Cortex of kidney (tissue), 1 donor: ENCODE data around the gene ERFL.
"Not testable (repeated sequence)": the region's sequence is repeated elsewhere in the genome, so short reads cannot be mapped to it uniquely, and the experiment has no call there.

Source experiments
- DNase-seq: peaks from one replicate; lab custom pipeline; 2025; lab: John Stamatoyannopoulos, UW

Gene ERFL

GRCh38 chr19:41941410-41942202 lies 13.4 kb upstream of the ERFL start:
- DNase-seq, result no peak

DNA sequence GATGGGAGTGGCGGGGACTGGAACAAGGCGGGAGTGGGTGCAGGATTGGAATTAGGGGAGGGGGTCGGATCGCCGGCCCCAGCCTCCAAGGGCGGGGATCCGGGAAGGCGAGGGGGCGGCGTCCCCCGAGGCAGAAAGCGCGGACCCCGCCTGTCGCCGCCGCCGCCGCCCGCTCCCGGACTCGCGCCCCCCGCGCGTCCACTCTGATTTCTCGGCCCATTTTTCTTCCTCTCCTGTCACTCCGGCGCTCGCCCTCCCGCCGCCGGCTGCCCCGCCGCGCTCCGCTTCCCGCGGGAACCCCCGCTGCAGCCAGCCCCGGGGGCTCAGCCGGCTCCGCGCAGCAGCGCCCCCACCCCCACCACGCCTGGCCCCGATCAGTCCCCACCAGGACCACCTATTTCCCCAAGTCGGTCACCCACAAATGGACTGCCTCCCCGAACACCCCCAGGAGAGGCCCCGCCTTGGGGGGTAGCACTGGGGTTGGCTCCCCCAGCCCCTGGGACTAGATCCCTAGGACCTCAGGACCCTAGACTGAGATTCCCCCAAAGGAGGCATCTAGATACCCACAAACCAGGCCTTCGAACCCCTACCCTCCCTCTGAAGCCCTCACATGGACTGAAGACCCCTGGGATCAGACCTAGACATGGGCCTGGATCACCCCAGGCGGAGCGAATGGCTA lies 12.6 kb upstream of the ERFL start:
- no peak for DNase-seq

- DNase-seq, result no peak
Measured at GRCh38 chr19:41939861-41940730, 11.8 kb upstream of the ERFL start.

- not testable (repeated sequence) for DNase-seq
Measured at GRCh38 chr19:41939209-41939608, 11.0 kb upstream of the ERFL start.

DNA sequence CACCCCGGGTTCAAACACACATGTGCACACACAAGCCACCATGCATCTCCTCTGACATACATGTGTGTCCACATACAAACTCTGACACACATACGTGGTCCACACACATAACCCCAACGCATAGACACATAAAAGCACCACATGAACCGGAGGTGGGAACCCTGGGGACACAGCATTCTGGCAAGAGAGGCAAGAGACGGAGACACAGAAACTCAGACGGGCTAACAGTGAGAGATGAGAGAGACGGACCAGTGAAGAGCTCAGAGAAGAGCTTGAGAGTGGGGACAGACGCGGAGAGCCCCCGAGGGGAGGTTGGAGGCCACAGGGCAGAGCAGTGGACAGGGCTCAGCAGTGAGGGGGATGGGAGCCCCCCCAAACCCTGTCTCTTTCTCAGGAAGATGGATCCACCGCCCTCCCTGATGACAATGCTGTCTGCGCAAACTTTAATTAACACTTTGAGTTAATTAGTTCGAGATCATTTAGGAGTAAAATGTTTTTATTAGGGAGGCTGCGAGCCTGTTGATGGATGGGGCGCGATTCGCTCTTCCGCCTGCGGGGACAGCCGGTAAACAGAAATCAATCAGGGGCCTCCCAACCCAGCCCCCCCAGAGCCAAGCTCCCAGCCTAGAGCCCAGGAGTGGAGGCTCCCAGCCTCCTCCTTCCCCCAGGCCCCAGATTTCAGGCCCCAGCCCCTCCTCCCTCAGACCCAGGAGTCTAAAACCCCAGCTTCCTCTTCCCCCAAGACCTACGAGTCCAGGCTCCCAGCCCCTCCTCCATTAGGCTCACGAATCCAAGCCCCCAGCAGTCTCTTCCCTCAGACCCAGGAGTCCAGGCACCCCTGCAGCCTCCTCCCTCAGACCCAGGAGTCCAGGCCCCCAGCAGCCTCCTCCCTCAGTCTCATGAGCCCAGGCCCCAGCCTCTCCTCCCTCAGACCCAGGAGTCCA lies 9.5 kb upstream of the ERFL start:
- DNase-seq, result no peak

GRCh38 chr19:41936961-41937360 lies 8.7 kb upstream of the ERFL start:
- DNase-seq, result no peak

DNA sequence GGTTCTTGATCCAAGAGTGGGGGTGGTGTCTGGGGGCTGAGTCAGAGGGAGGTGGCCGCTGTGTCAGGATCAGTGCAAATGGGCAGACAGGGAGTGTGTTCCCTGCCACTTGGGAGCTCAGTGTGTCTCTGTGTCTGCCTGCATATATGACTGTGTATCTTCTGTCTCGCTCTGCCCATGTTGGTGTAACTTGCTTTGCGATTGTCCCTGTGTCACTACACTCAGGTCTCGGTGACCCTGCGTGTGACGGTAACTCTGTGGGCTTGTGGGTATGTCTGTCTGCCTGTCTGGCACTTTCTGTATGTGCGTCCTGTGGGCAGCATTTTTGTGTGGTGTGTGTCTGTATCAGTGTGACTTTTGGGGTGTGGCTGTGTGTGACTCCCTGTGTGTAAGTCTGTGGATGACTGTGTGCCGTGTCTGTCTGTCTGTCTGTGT lies 8.2 kb upstream of the ERFL start:
- DNase-seq, result no peak

GRCh38 chr19:41935760-41936415 lies 7.6 kb upstream of the ERFL start:
- DNase-seq, result no peak

GRCh38 chr19:41934849-41935374 lies 6.7 kb upstream of the ERFL start:
- DNase-seq, result no peak

DNA sequence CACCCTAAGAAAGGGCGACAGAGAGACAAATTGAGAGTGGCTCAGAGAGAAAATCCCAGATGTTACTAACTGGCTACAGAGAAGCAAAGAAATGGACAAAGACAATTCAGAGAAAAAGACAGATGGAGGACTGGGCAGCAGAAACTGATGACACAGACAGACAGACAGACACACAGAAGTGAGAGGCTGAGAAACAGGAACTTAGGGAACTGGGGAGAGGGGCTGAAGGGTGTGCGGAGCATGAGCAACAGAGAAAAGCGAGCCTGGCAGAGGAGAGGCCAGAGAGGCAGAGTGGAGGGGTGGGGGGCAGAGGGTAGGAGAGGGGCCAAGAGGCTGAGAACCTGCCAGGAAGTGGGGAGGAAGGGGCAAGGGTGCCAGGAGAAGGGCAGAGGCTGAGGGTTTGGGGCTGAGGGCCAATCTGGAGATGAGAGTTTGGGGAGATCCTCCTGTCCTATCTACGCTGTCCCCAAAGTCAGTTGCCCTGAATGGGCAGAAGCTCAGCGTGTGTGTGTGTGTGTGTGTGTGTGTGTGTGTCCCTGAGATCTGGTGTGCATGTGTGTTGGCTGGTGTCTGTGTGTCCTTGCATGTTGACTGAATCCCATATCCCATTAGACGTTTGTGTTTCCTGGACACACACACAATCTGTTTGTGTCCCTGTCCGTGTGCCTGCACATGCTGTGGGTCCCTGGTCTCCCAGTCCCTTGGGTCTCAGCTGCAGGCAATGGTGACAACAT lies 5.6 kb upstream of the ERFL start:
- no peak for DNase-seq

- no peak for DNase-seq
Measured at GRCh38 chr19:41932720-41933332, 4.6 kb upstream of the ERFL start.

DNA sequence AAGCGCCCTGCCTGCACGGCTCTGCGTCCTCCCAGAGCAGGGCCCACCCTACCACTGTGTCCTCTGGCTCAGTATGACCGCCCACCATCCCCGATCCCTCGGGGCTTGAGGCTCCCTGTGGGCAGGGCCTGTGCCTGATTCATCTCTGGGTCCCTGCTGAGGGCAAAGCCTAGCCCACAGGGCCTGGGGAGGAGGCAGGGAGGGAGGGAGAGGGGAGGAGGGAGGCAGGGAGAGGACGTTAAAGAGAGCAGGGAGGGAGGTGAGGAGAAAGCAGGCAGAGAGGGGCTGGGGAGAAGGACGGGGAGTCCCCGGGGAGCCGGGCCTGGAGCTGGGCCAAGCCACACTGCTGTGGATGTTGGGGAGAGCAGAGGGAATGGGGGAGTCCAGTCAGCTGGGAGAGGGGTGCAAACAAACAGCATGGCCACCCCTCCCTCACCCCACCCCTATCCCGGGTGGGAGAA lies 4.0 kb upstream of the ERFL start:
- DNase-seq, result no peak

- no peak for DNase-seq
Measured at GRCh38 chr19:41930926-41931592, 2.8 kb upstream of the ERFL start.

- DNase-seq, result no peak
Measured at GRCh38 chr19:41930322-41930722, 2.1 kb upstream of the ERFL start.

DNA sequence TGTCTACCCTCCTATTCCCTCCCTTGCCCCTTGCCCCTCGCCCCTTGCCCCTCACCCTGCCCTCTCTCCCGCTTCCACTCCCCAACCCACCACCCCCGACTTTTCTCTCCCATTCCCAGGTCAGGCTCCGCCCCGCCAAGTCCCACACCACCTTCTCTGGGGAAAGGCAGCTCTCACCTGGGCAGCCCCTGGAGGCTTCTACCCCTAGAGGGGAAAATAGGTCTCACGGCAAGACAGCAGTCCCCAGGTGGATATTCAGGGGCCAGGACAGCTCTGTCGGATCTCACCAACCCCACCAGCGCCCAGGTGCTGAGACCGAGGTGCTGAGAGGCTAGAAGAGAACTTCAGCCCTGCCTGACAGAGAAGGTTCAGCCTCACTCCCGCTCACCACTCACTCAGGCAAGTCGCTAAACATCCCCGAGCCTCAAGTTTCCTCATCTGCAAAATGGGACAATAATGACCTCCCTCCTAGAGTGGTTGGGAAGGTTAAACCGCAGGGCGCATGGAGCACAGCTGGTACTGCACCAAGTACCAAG lies 1.4 kb upstream of the ERFL start:
- no peak for DNase-seq

DNA sequence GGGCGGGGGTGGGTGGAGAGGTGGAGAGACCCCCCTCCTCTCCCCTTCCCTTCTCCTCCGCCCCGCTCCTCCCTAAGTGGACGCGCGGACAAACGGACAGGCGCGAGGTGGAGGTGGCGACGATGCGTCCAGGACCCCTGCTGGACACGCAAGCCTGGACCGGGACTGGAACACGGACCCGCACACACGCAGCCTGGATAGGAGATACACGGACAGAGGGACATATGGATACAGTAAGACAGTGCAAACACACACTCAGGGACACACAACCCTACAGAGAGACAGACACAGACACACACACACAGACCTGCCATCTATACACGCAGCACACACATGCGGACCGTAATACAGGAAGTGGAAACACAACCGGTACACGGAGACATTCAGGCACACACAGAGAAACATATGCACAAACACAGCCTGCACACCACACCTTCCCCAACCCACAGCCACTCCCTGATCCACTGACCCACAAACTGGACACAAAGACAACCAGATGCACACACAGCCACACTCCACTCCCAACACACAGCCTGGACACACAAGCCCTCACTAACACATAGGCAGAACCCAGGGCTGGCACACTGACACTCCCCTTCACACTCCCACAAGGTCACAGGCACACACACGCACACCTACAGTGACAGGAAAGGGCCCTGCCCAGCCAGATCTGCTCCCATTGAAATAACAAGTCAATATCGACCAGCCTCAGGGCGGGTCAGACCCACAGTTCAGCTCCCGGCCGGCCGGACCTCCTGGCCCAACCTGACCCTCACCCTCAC lies 696 bp upstream of the ERFL start:
- no peak for DNase-seq

- no peak for DNase-seq
Measured at GRCh38 chr19:41927497-41928192, 604 bp downstream of the ERFL start.
